GM12878 (cell line): Measurements from ENCODE around the gene CTH. TPM values are rescaled to one million over a fixed set of nuclear protein-coding genes. Genes with fewer than 3 reads are reported as not detected.
A peak's percentile ranks its signal among the peaks of the same experiment; 100 is the strongest.

Experiments used
- ATAC-seq: fragments of 200-7000 bp; cut with Tn5 transposase; 3 replicates; pipeline ENCODE4 v1.9.1; 2020; ENCODE audit warnings: mild to moderate bottlenecking, moderate library complexity
- BruUV-seq: library from RNA; stranded (reverse); fragments of 400-500 nt; replicated peaks from 2 replicates; lab custom pipeline; 2021; lab: Mats Ljungman, UMichigan
- CTCF ChIA-PET: fragments of 300-600 bp; sonication (Branson Sonifier 250); formaldehyde crosslinking; extraction: SDS; loops from one replicate; lab custom pipeline; 2021; ENCODE audit warnings: inconsistent platforms; lab: Yijun Ruan, JAX
- POLR2A ChIA-PET: fragments of 350-600 bp; formaldehyde crosslinking; extraction: SDS; loops from one replicate; lab custom pipeline; 2021; ENCODE audit warnings: inconsistent platforms; lab: Charles Lee
- RAD21 ChIA-PET: fragments of 300-600 bp; sonication (Branson Sonifier 250); formaldehyde crosslinking; loops from one replicate; lab custom pipeline; 2023; ENCODE audit warnings: antibody characterized with exemption; ENCODE audit not compliant: unreplicated experiment; lab: Charles Lee
- SMC1A ChIA-PET: fragments of 300-600 bp; sonication (Branson Sonifier 250); formaldehyde crosslinking; loops from one replicate; lab custom pipeline; 2023; ENCODE audit not compliant: unreplicated experiment, uncharacterized antibody; lab: Charles Lee
- DNase-seq: peaks from one replicate; pipeline ENCODE4 v3.0.0-alpha.2; 2011; ENCODE audit warnings: low read depth, low spot score
- FAIRE-seq: peaks from 3 replicates; lab custom pipeline; 2011; peaks lifted over from hg19 to GRCh38; lab: Jason Lieb, UNC
- H2AFZ ChIP-seq: 2 replicates; pipeline ENCODE4 v1.6.0; 2011; ENCODE audit warnings: low read depth, low read length, control low read depth; ENCODE audit not compliant: control insufficient read depth
- H3K27ac ChIP-seq: 2 replicates; pipeline ENCODE4 v1.5.1; 2011; ENCODE audit warnings: control low read depth; ENCODE audit not compliant: control insufficient read depth, insufficient read depth
- H3K27me3 ChIP-seq, 2 experiments: replicated peaks in 1 of 2; 2 replicates each; pipeline versions ENCODE4 v1.6.0 to v1.6.1; 2011; ENCODE audit warnings: low read length in 1 of 2; ENCODE audit not compliant: control insufficient read depth in 2 of 2, insufficient read depth in 2 of 2
- H3K36me3 ChIP-seq, 2 experiments: 2 replicates each; pipeline ENCODE4 v1.5.1; 2011; ENCODE audit warnings: low read length in 1 of 2; ENCODE audit not compliant: control insufficient read depth in 2 of 2, insufficient read depth in 2 of 2
- H3K4me1 ChIP-seq: 2 replicates; pipeline ENCODE4 v1.6.1; 2011; ENCODE audit warnings: mild to moderate bottlenecking, low read length, moderate library complexity, mixed read lengths; ENCODE audit not compliant: control insufficient read depth, insufficient read depth
- H3K4me2 ChIP-seq: 2 replicates; pipeline ENCODE4 v1.6.0; 2011; ENCODE audit warnings: control low read depth; ENCODE audit not compliant: control insufficient read depth, insufficient read depth
- H3K4me3 ChIP-seq: fragments of 200-600 bp; sonication (generic); 2 replicates; pipeline ENCODE4 v1.5.1; 2016
- H3K79me2 ChIP-seq: 2 replicates; pipeline ENCODE4 v1.6.0; 2011; ENCODE audit warnings: low read length; ENCODE audit not compliant: control insufficient read depth, insufficient read depth
- H3K9ac ChIP-seq: 2 replicates; pipeline ENCODE4 v1.8.0; 2011; ENCODE audit warnings: low read length, control low read depth, mixed read lengths; ENCODE audit not compliant: control insufficient read depth, insufficient read depth
- H3K9me3 ChIP-seq: replicated peaks from 3 replicates; pipeline ENCODE4 v1.5.1; 2011; ENCODE audit warnings: mild to moderate bottlenecking, low read length; ENCODE audit not compliant: control insufficient read depth, insufficient read depth
- H4K20me1 ChIP-seq: 2 replicates; pipeline ENCODE4 v1.6.0; 2011; ENCODE audit not compliant: control insufficient read depth, insufficient read depth
- MEF2B ChIP-seq: fragments of 450-650 bp; IDR thresholded peaks from 2 replicates; pipeline ENCODE4 v1.6.1; 2018; ENCODE audit warnings: mild to moderate bottlenecking, moderate library complexity; ENCODE audit not compliant: partially characterized antibody, poor library complexity, severe bottlenecking
- RBBP5 ChIP-seq: fragments of 200-600 bp; sonication (generic); conservative IDR thresholded peaks from 2 replicates; pipeline ENCODE4 v1.6.1; 2016
- SP1 ChIP-seq: IDR thresholded peaks from one replicate; pipeline ENCODE4 v1.6.1; 2011; ENCODE audit warnings: low read depth, low read length
- SPI1 ChIP-seq: IDR thresholded peaks from 2 replicates; pipeline ENCODE4 v1.6.1; 2011; ENCODE audit warnings: low read depth, mild to moderate bottlenecking, low read length, moderate library complexity, borderline replicate concordance; ENCODE audit not compliant: insufficient read depth
- YBX1 ChIP-seq: fragments of 450-650 bp; IDR thresholded peaks from 2 replicates; pipeline ENCODE4 v1.6.1; 2016; ENCODE audit warnings: antibody characterized with exemption
- WGBS: methylation state at CpG from one replicate; pipeline ENCODE4 v1.1.6; 2016; ENCODE audit warnings: low lambda C conversion rate; ENCODE audit not compliant: insufficient replicate concordance, insufficient coverage; ENCODE audit errors: missing lambda C conversion rate; 5-methylcytosine and 5-hydroxymethylcytosine counted together
- in situ Hi-C: fragments of 300-500 bp; cut with MboI; formaldehyde crosslinking; loops from 9 replicates; pipeline ENCODE4 v1.14.3; 2018; ENCODE audit warnings: mixed read lengths
- intact Hi-C: fragments of 100-400 bp; cut with micrococcal nuclease; formaldehyde crosslinking; loops from one replicate; pipeline ENCODE4 v1.14.2; 2022; ENCODE audit not compliant: unreplicated experiment
- polyA plus RNA-seq, 11 experiments: library from polyadenylated mRNA; depleted of rRNA in 4 of 11; unstranded in 6 of 11; stranded (reverse) in 5 of 11; fragments of >200 nt; fragmentation: Nextera tagmentation in 4 of 11; fragmentation: Illumina TruSeq in 1 of 11; extraction: Ambion mirVana in 4 of 11; extraction: Trizol in 1 of 11; gene quantifications; 1 replicate in 1 of 11; 2 replicates in 10 of 11; pipeline versions ENCODE4 v1.2.1 to v1.2.3, GENCODE V29; 2011 to 2016; ENCODE audit warnings: inconsistent platforms in 2 of 11, missing spikeins in 2 of 11, low read depth in 1 of 11
- total RNA-seq, 4 experiments: library from RNA; depleted of rRNA in 3 of 4; stranded (reverse); fragments of >200 nt in 3 of 4; fragmentation: Illumina TruSeq in 1 of 4; extraction: Trizol in 1 of 4; gene quantifications; 2 replicates each; pipeline versions ENCODE4 v1.2.1 to v1.2.3, GENCODE V29; 2013 to 2021
- TF ChIP-seq, protein P1 (sequence below): IDR thresholded peaks from 2 replicates; pipeline ENCODE4 v1.6.1; 2011; ENCODE audit warnings: mild to moderate bottlenecking, low read depth, low read length, moderate library complexity; ENCODE audit not compliant: insufficient replicate concordance
- TF ChIP-seq, protein P2 (sequence below): fragments of 450-650 bp; formaldehyde crosslinking; IDR thresholded peaks from 2 replicates; pipeline ENCODE4 v1.5.0; 2022; ENCODE audit warnings: mild to moderate bottlenecking, missing genetic modification characterization

The CTH gene
- total and polyA plus RNA-seq, 10 of the 15 experiments (the other 5 are each of a cell fraction or from before 2014, with no cell fraction given) = 6.3 to 17.5 (median 10.4) TPM

GRCh38 chr1:70401974-70402373 lies 9.1 kb upstream of the CTH start:
- Histone ChIP-seq H3K36me3 (no peaks in the 10 kb centered on the region), H3K4me3 (no peak overlapping the region)
- TF ChIP-seq SPI1 (peak; percentile 63; the same call in 1 of the 2 replicates), MEF2B (no peak)
- TF ChIP-seq, all 136 proteins: peak for 1
- POLR2A ChIA-PET = interaction anchor here (1.0 kb wide), 1 partner anchor 18 kb away, joined by 3 read pairs; no protein-coding TSS in a partner anchor
- H3K27ac ChIP-seq = no peak overlapping the region
- FAIRE-seq = no peak
- H3K9me3 ChIP-seq = no peaks in the 10 kb centered on the region
- no peaks in the 10 kb centered on the region for H3K4me1 ChIP-seq
- WGBS = 88% methylated on average over 1 of the region's 1 CpG
- H3K27me3 ChIP-seq = no peaks in the 10 kb centered on the region
- CTCF ChIA-PET = interaction anchor here (0.6 to 1.6 kb wide), 3 partner anchors 13 to 28 kb away, joined by 3 to 5 read pairs (median 3); no protein-coding TSS in a partner anchor
- H2AFZ ChIP-seq = no peak overlapping the region
- peak; percentile 70 for ATAC-seq
- BruUV-seq = no TSS peak
- no peak for DNase-seq
- SMC1A ChIA-PET = interaction anchor here (1.1 to 4.0 kb wide), 4 partner anchors 9 to 35 kb away, joined by 3 to 26 read pairs (median 6); partner anchors contain the start of gene CTH
- intact Hi-C loops = no loop called here
- no peak overlapping the region for H3K4me2 ChIP-seq
- in situ Hi-C loops = no loop called here
- H3K79me2 ChIP-seq = no peaks in the 10 kb centered on the region
- H3K9ac ChIP-seq = no peak overlapping the region
- no peaks in the 10 kb centered on the region for H4K20me1 ChIP-seq
- RAD21 ChIA-PET = interaction anchor here (0.7 kb wide), 1 partner anchor 12 kb away, joined by 3 read pairs; no protein-coding TSS in a partner anchor

GRCh38 chr1:70403759-70404158 lies 7.3 kb upstream of the CTH start:
- DNase-seq (no peak), FAIRE-seq (no peak), ATAC-seq (no peak)
- WGBS = 16% methylated on average over 2 of the region's 2 CpGs
- no TSS peak for BruUV-seq
- CTCF ChIA-PET = interaction anchor here (0.6 kb wide), 1 partner anchor 167 kb away, joined by 4 read pairs; no protein-coding TSS in a partner anchor
- no peak overlapping the region for H3K4me3 ChIP-seq
- no peaks in the 10 kb centered on the region for H3K27me3 ChIP-seq
- no peak overlapping the region for H2AFZ ChIP-seq
- no peak overlapping the region for H3K4me2 ChIP-seq
- no peaks in the 10 kb centered on the region for H3K4me1 ChIP-seq
- no peak overlapping the region for H3K9ac ChIP-seq
- H3K27ac ChIP-seq = no peak overlapping the region
- no peaks in the 10 kb centered on the region for H3K79me2 ChIP-seq
- no peaks in the 10 kb centered on the region for H3K9me3 ChIP-seq
- no peaks in the 10 kb centered on the region for H4K20me1 ChIP-seq
- RAD21 ChIA-PET = no interaction called here
- SMC1A ChIA-PET = interaction anchor here (1.5 to 1.9 kb wide), 2 partner anchors 11 to 50 kb away, joined by 5 to 7 read pairs; partner anchors contain the start of gene ANKRD13C
- H3K36me3 ChIP-seq = no peaks in the 10 kb centered on the region
- in situ Hi-C loops (no loop called here), intact Hi-C loops (no loop called here)
- POLR2A ChIA-PET = interaction anchor here (0.5 kb wide), 1 partner anchor 25 kb away, joined by 3 read pairs; no protein-coding TSS in a partner anchor
- no peak for TF ChIP-seq YBX1
- TF ChIP-seq, protein P1, sequence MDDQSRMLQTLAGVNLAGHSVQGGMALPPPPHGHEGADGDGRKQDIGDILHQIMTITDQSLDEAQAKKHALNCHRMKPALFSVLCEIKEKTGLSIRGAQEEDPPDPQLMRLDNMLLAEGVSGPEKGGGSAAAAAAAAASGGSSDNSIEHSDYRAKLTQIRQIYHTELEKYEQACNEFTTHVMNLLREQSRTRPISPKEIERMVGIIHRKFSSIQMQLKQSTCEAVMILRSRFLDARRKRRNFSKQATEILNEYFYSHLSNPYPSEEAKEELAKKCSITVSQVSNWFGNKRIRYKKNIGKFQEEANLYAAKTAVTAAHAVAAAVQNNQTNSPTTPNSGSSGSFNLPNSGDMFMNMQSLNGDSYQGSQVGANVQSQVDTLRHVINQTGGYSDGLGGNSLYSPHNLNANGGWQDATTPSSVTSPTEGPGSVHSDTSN = no peak
- no peak for TF ChIP-seq RBBP5
- TF ChIP-seq, protein P2, sequence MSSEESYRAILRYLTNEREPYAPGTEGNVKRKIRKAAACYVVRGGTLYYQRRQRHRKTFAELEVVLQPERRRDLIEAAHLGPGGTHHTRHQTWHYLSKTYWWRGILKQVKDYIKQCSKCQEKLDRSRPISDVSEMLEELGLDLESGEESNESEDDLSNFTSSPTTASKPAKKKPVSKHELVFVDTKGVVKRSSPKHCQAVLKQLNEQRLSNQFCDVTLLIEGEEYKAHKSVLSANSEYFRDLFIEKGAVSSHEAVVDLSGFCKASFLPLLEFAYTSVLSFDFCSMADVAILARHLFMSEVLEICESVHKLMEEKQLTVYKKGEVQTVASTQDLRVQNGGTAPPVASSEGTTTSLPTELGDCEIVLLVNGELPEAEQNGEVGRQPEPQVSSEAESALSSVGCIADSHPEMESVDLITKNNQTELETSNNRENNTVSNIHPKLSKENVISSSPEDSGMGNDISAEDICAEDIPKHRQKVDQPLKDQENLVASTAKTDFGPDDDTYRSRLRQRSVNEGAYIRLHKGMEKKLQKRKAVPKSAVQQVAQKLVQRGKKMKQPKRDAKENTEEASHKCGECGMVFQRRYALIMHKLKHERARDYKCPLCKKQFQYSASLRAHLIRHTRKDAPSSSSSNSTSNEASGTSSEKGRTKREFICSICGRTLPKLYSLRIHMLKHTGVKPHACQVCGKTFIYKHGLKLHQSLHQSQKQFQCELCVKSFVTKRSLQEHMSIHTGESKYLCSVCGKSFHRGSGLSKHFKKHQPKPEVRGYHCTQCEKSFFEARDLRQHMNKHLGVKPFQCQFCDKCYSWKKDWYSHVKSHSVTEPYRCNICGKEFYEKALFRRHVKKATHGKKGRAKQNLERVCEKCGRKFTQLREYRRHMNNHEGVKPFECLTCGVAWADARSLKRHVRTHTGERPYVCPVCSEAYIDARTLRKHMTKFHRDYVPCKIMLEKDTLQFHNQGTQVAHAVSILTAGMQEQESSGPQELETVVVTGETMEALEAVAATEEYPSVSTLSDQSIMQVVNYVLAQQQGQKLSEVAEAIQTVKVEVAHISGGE = no peak
- no peak for TF ChIP-seq SP1
